ENCODE measurements around the gene SLC45A1.

Gene SLC45A1

GRCh38 chr1:8373125-8373524, 55.2 kb downstream of the SLC45A1 start:
- DNase-seq (ENCODE audit: low read depth): no peak
- H3K4me3 ChIP-seq (ENCODE audit: control insufficient read depth, low read depth, low read length): no peak overlapping the region

GRCh38 chr1:8373581-8374241, 55.8 kb downstream of the SLC45A1 start:
- no peak overlapping the region for H3K4me3 ChIP-seq (ENCODE audit: control insufficient read depth, low read depth, low read length)
- peak; percentile 89 for DNase-seq (ENCODE audit: low read depth)
- TF ChIP-seq CTCF (conservative IDR thresholded peaks at IDR 0.05; ENCODE audit: control insufficient read depth, insufficient read depth, low read depth, low read length): no peak

More at GRCh38 chr1:8373125-8373524, 55.2 kb downstream of the SLC45A1 start:
- TF ChIP-seq CTCF (conservative IDR thresholded peaks at IDR 0.05; ENCODE audit: control insufficient read depth, insufficient read depth, low read depth, low read length): no peak

GRCh38 chr1:8374356-8374755, 56.4 kb downstream of the SLC45A1 start:
- no peak for TF ChIP-seq CTCF (conservative IDR thresholded peaks at IDR 0.05; ENCODE audit: control insufficient read depth, insufficient read depth, low read depth, low read length)
- peak; percentile 41 for DNase-seq (ENCODE audit: low read depth)
- H3K4me3 ChIP-seq (ENCODE audit: control insufficient read depth, low read depth, low read length): no peak overlapping the region

GRCh38 chr1:8374812-8375211, 56.9 kb downstream of the SLC45A1 start:
- peak; percentile 59 for TF ChIP-seq CTCF (conservative IDR thresholded peaks at IDR 0.05; ENCODE audit: control insufficient read depth, insufficient read depth, low read depth, low read length)
- no peak overlapping the region for H3K4me3 ChIP-seq (ENCODE audit: control insufficient read depth, low read depth, low read length)
- peak; percentile 67 for DNase-seq (ENCODE audit: low read depth)

- no peak overlapping the region for H3K4me3 ChIP-seq (ENCODE audit: control insufficient read depth, low read depth, low read length)
- TF ChIP-seq CTCF (conservative IDR thresholded peaks at IDR 0.05; ENCODE audit: control insufficient read depth, insufficient read depth, low read depth, low read length): no peak
- no peak for DNase-seq (ENCODE audit: low read depth)
Observed at GRCh38 chr1:8376358-8376840, 58.5 kb downstream of the SLC45A1 start.

GRCh38 chr1:8377271-8377981, 59.5 kb downstream of the SLC45A1 start:
- no peak for TF ChIP-seq CTCF (conservative IDR thresholded peaks at IDR 0.05; ENCODE audit: control insufficient read depth, insufficient read depth, low read depth, low read length)
- no peak overlapping the region for H3K4me3 ChIP-seq (ENCODE audit: control insufficient read depth, low read depth, low read length)
- DNase-seq (ENCODE audit: low read depth): no peak

Data from fibroblast of mammary gland (primary cell).